Measurements from ENCODE around the gene APC. TPM values are rescaled to one million over a fixed set of nuclear protein-coding genes. Genes with fewer than 3 reads are reported as not detected.

Gene APC
- total RNA-seq, 2 experiments from 2014 or later, result 21.8 to 22.8 TPM

- H3K4me1 Mint-ChIP-seq (ENCODE audit: low read depth), result peaks cover 4% of the 10 kb centered on the region
- H3K4me3 Mint-ChIP-seq, result no peak overlapping the region
- TF ChIP-seq CTCF (IDR thresholded peaks at IDR 0.05), result no peak
- H3K9me3 Mint-ChIP-seq, result no peaks in the 10 kb centered on the region
- H3K36me3 Mint-ChIP-seq (ENCODE audit: low read depth), result peaks cover 4% of the 10 kb centered on the region
- peaks cover under 1% of the 10 kb centered on the region for H3K27me3 Mint-ChIP-seq
- ChIA-PET POLR2A (no interaction called here), CTCF (no interaction called here)
- Histone ChIP-seq H3K4me3 (ENCODE audit: low read length) (no peak overlapping the region), H3K36me3 (ENCODE audit: insufficient read depth, low read length) (no peaks in the 10 kb centered on the region), H3K27me3 (ENCODE audit: control insufficient read depth in 1 of 2, insufficient read depth in 2 of 2, low read length in 2 of 2) (no peaks in the 10 kb centered on the region), H3K9me3 (ENCODE audit: control insufficient read depth in 1 of 2, insufficient read depth in 1 of 2, low read length in 2 of 2) (no peaks in the 10 kb centered on the region), H3K4me1 (ENCODE audit: insufficient read depth, low read length) (peaks cover 4% of the 10 kb centered on the region), H3K27ac (ENCODE audit: low read depth in 1 of 2, low read length in 2 of 2) (no peak overlapping the region)
- DNase-seq (no peak), ATAC-seq (ENCODE audit: poor library complexity) (no peak)
- intact Hi-C loops (cut with DNase I, micrococcal nuclease), result loop anchor here (5.0 kb wide), 1 partner anchor 294 kb away; no protein-coding TSS in a partner anchor
- H3K27ac Mint-ChIP-seq, result no peak overlapping the region
These were observed 108.9 kb downstream of the APC start for GRCh38 chr5:112846556-112846955.

GRCh38 chr5:112847306-112847705 lies 109.6 kb downstream of the APC start:
- no peak overlapping the region for H3K4me3 Mint-ChIP-seq
- no peaks in the 10 kb centered on the region for H3K36me3 Mint-ChIP-seq (ENCODE audit: low read depth)
- TF ChIP-seq CTCF (IDR thresholded peaks at IDR 0.05), result no peak
- no peaks in the 10 kb centered on the region for H3K9me3 ChIP-seq (ENCODE audit: control insufficient read depth in 1 of 2, insufficient read depth in 1 of 2, low read length in 2 of 2)
- no peaks in the 10 kb centered on the region for H3K36me3 ChIP-seq (ENCODE audit: insufficient read depth, low read length)
- H3K27me3 ChIP-seq (ENCODE audit: control insufficient read depth in 1 of 2, insufficient read depth in 2 of 2, low read length in 2 of 2), result no peaks in the 10 kb centered on the region
- no peak overlapping the region for H3K27ac Mint-ChIP-seq
- intact Hi-C loops (cut with DNase I, micrococcal nuclease), result loop anchor here (5.0 kb wide), 1 partner anchor 295 kb away; no protein-coding TSS in a partner anchor
- peaks cover 4% of the 10 kb centered on the region for H3K4me1 Mint-ChIP-seq (ENCODE audit: low read depth)
- DNase-seq (no peak), ATAC-seq (ENCODE audit: poor library complexity) (no peak)
- POLR2A ChIA-PET, result no interaction called here
- H3K27ac ChIP-seq (ENCODE audit: low read depth in 1 of 2, low read length in 2 of 2), result no peak overlapping the region
- H3K4me3 ChIP-seq (ENCODE audit: low read length), result no peak overlapping the region
- peaks cover 4% of the 10 kb centered on the region for H3K4me1 ChIP-seq (ENCODE audit: insufficient read depth, low read length)
- H3K9me3 Mint-ChIP-seq, result no peaks in the 10 kb centered on the region
- H3K27me3 Mint-ChIP-seq, result peaks cover 7% of the 10 kb centered on the region
- CTCF ChIA-PET, result no interaction called here

- peak in 4 of 14 experiments; percentile 17 to 71 (median 62) for DNase-seq
- Mint-ChIP-seq H3K4me3 (no peak overlapping the region), H3K9me3 (no peaks in the 10 kb centered on the region), H3K4me1 (ENCODE audit: low read depth) (peaks cover 4% of the 10 kb centered on the region), H3K27ac (no peak overlapping the region), H3K36me3 (ENCODE audit: low read depth) (no peaks in the 10 kb centered on the region), H3K27me3 (peaks cover 11% of the 10 kb centered on the region)
- H3K36me3 ChIP-seq (ENCODE audit: insufficient read depth, low read length), result no peaks in the 10 kb centered on the region
- H3K27me3 ChIP-seq (ENCODE audit: control insufficient read depth in 1 of 2, insufficient read depth in 2 of 2, low read length in 2 of 2), result no peaks in the 10 kb centered on the region
- CTCF ChIA-PET, result interaction anchor here (0.6 to 1.6 kb wide), 26 partner anchors 9 to 1849 kb away, joined by 3 to 14 read pairs (median 4); partner anchors contain the start of genes REEP5, SRP19 and YTHDC2
- H3K4me1 ChIP-seq (ENCODE audit: insufficient read depth, low read length), result peaks cover 4% of the 10 kb centered on the region
- peak; percentile 83 for TF ChIP-seq CTCF (IDR thresholded peaks at IDR 0.05)
- H3K9me3 ChIP-seq (ENCODE audit: control insufficient read depth in 1 of 2, insufficient read depth in 1 of 2, low read length in 2 of 2), result no peaks in the 10 kb centered on the region
- intact Hi-C loops (cut with DNase I, micrococcal nuclease), result loop anchor here (5.0 kb wide), 1 partner anchor 296 kb away; no protein-coding TSS in a partner anchor
- POLR2A ChIA-PET, result interaction anchor here (0.6 to 0.8 kb wide), 4 partner anchors 13 to 128 kb away, joined by 3 to 8 read pairs (median 4); partner anchors contain the start of genes DCP2 and SRP19
- H3K27ac ChIP-seq (ENCODE audit: low read depth in 1 of 2, low read length in 2 of 2), result no peak overlapping the region
- no peak overlapping the region for H3K4me3 ChIP-seq (ENCODE audit: low read length)
- peak; percentile 99 for ATAC-seq (ENCODE audit: poor library complexity)
These were observed 110.6 kb downstream of the APC start for GRCh38 chr5:112848116-112848811.

Data from CD4-positive, alpha-beta T cell (primary cell).